SK-N-SH (cell line): ENCODE measurements around the gene PUS3. TPM values are rescaled to one million over a fixed set of nuclear protein-coding genes. Genes with fewer than 3 reads are reported as not detected.

Experiments
- CTCF ChIA-PET: fragments of 300-600, 350-600 bp; formaldehyde crosslinking; extraction: SDS; loops from one replicate; lab custom pipeline; 2021; lab: Yijun Ruan, JAX
- POLR2A ChIA-PET: fragments of 350-600 bp; sonication (Branson Sonifier 250); formaldehyde crosslinking; extraction: SDS; loops from one replicate; lab custom pipeline; 2020; ENCODE audit warnings: antibody characterized with exemption, inconsistent platforms; lab: Yijun Ruan, JAX
- DNase-seq: peaks from one replicate; pipeline ENCODE4 v3.0.0; 2012
- H2AFZ ChIP-seq: fragments of 200-600 bp; sonication (generic); 2 replicates; pipeline ENCODE4 v1.8.1; 2016; ENCODE audit warnings: antibody characterized with exemption, mild to moderate bottlenecking, low read depth
- H3F3A ChIP-seq: fragments of 200-600 bp; sonication (generic); replicated peaks from 2 replicates; pipeline ENCODE3; 2016; ENCODE audit warnings: antibody characterized with exemption, mild to moderate bottlenecking; ENCODE audit not compliant: insufficient read depth
- H3K27ac ChIP-seq, 2 experiments: fragments of 200-500 bp in 1 of 2; fragments of 200-600 bp in 1 of 2; sonication (Bioruptor generic) in 1 of 2; sonication (generic), shearing (Covaris generic) in 1 of 2; 2 replicates each; pipeline versions ENCODE4 v1.5.1 to v1.6.1; 2014 to 2016; ENCODE audit warnings: low read depth in 2 of 2, inconsistent platforms in 1 of 2, low read length in 1 of 2, mild to moderate bottlenecking in 1 of 2, mixed read lengths in 1 of 2
- H3K27me3 ChIP-seq: fragments of 200-600 bp; sonication (generic), shearing (Covaris generic); 2 replicates; pipeline ENCODE4 v1.6.1; 2016; ENCODE audit warnings: mixed run types; ENCODE audit not compliant: insufficient read depth
- H3K36me3 ChIP-seq, 2 experiments: fragments of 200-500 bp in 1 of 2; fragments of 200-600 bp in 1 of 2; sonication (Bioruptor generic) in 1 of 2; sonication (generic) in 1 of 2; replicated peaks in 1 of 2; 2 replicates each; pipeline versions ENCODE3 to v1.5.1; 2014 to 2016; ENCODE audit warnings: low read length in 1 of 2, mild to moderate bottlenecking in 1 of 2; ENCODE audit not compliant: insufficient read depth in 2 of 2, control insufficient read depth in 1 of 2
- H3K4me1 ChIP-seq, 2 experiments: fragments of 200-500 bp in 1 of 2; fragments of 200-600 bp in 1 of 2; sonication (Bioruptor generic) in 1 of 2; sonication (generic), shearing (Covaris generic) in 1 of 2; 2 replicates each; pipeline versions ENCODE4 v1.5.1 to v1.6.1; 2014 to 2016; ENCODE audit warnings: low read depth in 1 of 2, low read length in 1 of 2, mixed run types in 1 of 2; ENCODE audit not compliant: insufficient read depth in 2 of 2, control insufficient read depth in 1 of 2
- H3K4me2 ChIP-seq: fragments of 200-600 bp; sonication (generic), shearing (Covaris generic); 2 replicates; pipeline ENCODE4 v1.6.1; 2017; ENCODE audit warnings: mixed run types
- H3K4me3 ChIP-seq, 2 experiments: fragments of 200-500 bp in 1 of 2; fragments of 200-600 bp in 1 of 2; sonication (Bioruptor generic) in 1 of 2; sonication (generic), shearing (Covaris generic) in 1 of 2; 2 replicates each; pipeline versions ENCODE4 v1.5.1 to v1.8.1; 2014 to 2016; ENCODE audit warnings: low read depth in 2 of 2, inconsistent platforms in 1 of 2, low read length in 1 of 2, mild to moderate bottlenecking in 1 of 2, mixed read lengths in 1 of 2, moderate library complexity in 1 of 2
- H3K79me2 ChIP-seq: fragments of 200-600 bp; sonication (generic); 2 replicates; pipeline ENCODE4 v1.8.1; 2017; ENCODE audit warnings: mild to moderate bottlenecking; ENCODE audit not compliant: insufficient read depth
- H3K9ac ChIP-seq: fragments of 200-600 bp; sonication (generic); 2 replicates; pipeline ENCODE4 v1.6.1; 2017; ENCODE audit warnings: mixed run types
- H3K9me2 ChIP-seq: fragments of 200-600 bp; sonication (generic); 2 replicates; pipeline ENCODE4 v1.6.1; 2017; ENCODE audit warnings: mixed run types
- H3K9me3 ChIP-seq: fragments of 200-600 bp; sonication (generic); 2 replicates; pipeline ENCODE4 v1.6.1; 2017; ENCODE audit warnings: mixed run types, mild to moderate bottlenecking, moderate library complexity
- H4K20me1 ChIP-seq: fragments of 200-600 bp; sonication (generic); 2 replicates; pipeline ENCODE4 v1.6.1; 2017; ENCODE audit warnings: mild to moderate bottlenecking, mixed run types; ENCODE audit not compliant: insufficient read depth
- CHD2 ChIP-seq: fragments of 150-350 bp; IDR thresholded peaks from 2 replicates; pipeline ENCODE4 v1.6.1; 2018; ENCODE audit warnings: low read length; ENCODE audit not compliant: partially characterized antibody
- ELF1 ChIP-seq: IDR thresholded peaks from 2 replicates; pipeline ENCODE4 v1.4.0; 2012
- EP300 ChIP-seq, 2 experiments: IDR thresholded peaks; 2 replicates each; pipeline versions ENCODE4 v1.4.0 to v1.6.1; 2012; ENCODE audit warnings: borderline replicate concordance in 1 of 2, low read depth in 1 of 2, low read length in 1 of 2
- EZH2phosphoT487 ChIP-seq: fragments of 200-600 bp; sonication (generic); IDR thresholded peaks from 2 replicates; pipeline ENCODE4 v1.6.1; 2017; ENCODE audit warnings: low read depth, mixed run types, mild to moderate bottlenecking, antibody characterized with exemption, moderate library complexity, borderline replicate concordance
- FOSL2 ChIP-seq: IDR thresholded peaks from 2 replicates; pipeline ENCODE4 v1.4.0; 2012; ENCODE audit warnings: low read depth, mild to moderate bottlenecking, moderate library complexity, borderline replicate concordance
- FOXJ3 ChIP-seq: sonication (generic); formaldehyde crosslinking; IDR thresholded peaks from 2 replicates; pipeline ENCODE4 v1.5.1; 2020; ENCODE audit warnings: mild to moderate bottlenecking, missing genetic modification reagents
- GABPA ChIP-seq: IDR thresholded peaks from 2 replicates; pipeline ENCODE4 v1.4.0; 2012; ENCODE audit warnings: low read depth, mild to moderate bottlenecking
- GATA2 ChIP-seq: sonication (generic); formaldehyde crosslinking; IDR thresholded peaks from 2 replicates; pipeline ENCODE4 v1.5.0; 2020; ENCODE audit warnings: mild to moderate bottlenecking, missing genetic modification reagents
- JUND ChIP-seq: IDR thresholded peaks from 2 replicates; pipeline ENCODE4 v1.4.0; 2012
- MXI1 ChIP-seq: IDR thresholded peaks from 2 replicates; pipeline ENCODE4 v1.6.1; 2012; ENCODE audit warnings: mild to moderate bottlenecking, low read depth, low read length, improper control_type of control experiment
- NFIC ChIP-seq: IDR thresholded peaks from 2 replicates; pipeline ENCODE4 v1.4.0; 2012; ENCODE audit warnings: borderline replicate concordance
- POLR2AphosphoS5 ChIP-seq: IDR thresholded peaks from 2 replicates; pipeline ENCODE4 v1.6.1; 2012; ENCODE audit warnings: low read depth, low read length
- RAD21 ChIP-seq: IDR thresholded peaks from 2 replicates; pipeline ENCODE4 v1.6.1; 2012; ENCODE audit warnings: mild to moderate bottlenecking, low read length
- RCOR1 ChIP-seq: fragments of 150-350 bp; IDR thresholded peaks from 2 replicates; pipeline ENCODE4 v1.6.1; 2017; ENCODE audit warnings: antibody characterized with exemption, low read length
- SIN3A ChIP-seq: IDR thresholded peaks from 2 replicates; pipeline ENCODE4 v1.6.1; 2012; ENCODE audit warnings: low read depth, mild to moderate bottlenecking, low read length, moderate library complexity, borderline replicate concordance
- SMC3 ChIP-seq: IDR thresholded peaks from 2 replicates; pipeline ENCODE4 v1.6.1; 2012; ENCODE audit warnings: low read depth, low read length, improper control_type of control experiment
- TAF1 ChIP-seq: IDR thresholded peaks from 2 replicates; pipeline ENCODE4 v1.6.1; 2012; ENCODE audit warnings: low read depth, mild to moderate bottlenecking, low read length, moderate library complexity, borderline replicate concordance
- TCF12 ChIP-seq: IDR thresholded peaks from 2 replicates; pipeline ENCODE4 v1.4.0; 2012
- TEAD4 ChIP-seq: IDR thresholded peaks from 2 replicates; pipeline ENCODE4 v1.4.0; 2012; ENCODE audit warnings: mild to moderate bottlenecking, borderline replicate concordance; ENCODE audit not compliant: insufficient read depth
- WGBS: methylation state at CpG from one replicate; pipeline ENCODE4 v1.1.6; 2017; ENCODE audit warnings: low lambda C conversion rate; 5-methylcytosine and 5-hydroxymethylcytosine counted together
- polyA plus RNA-seq, 3 experiments: library from polyadenylated mRNA; depleted of rRNA; stranded (reverse); fragments of >200 nt; gene quantifications; 2 replicates each; pipeline ENCODE4 v1.2.3, GENCODE V29; 2012
- TF ChIP-seq, protein P1 (sequence below): IDR thresholded peaks from 2 replicates; pipeline ENCODE4; 2012
- TF ChIP-seq, protein P2 (sequence below): IDR thresholded peaks from 2 replicates; pipeline ENCODE4 v1.6.1; 2012; ENCODE audit warnings: mild to moderate bottlenecking, low read depth, low read length, moderate library complexity
- TF ChIP-seq, protein P3 (sequence below): IDR thresholded peaks from 2 replicates; pipeline ENCODE4 v1.4.0; 2012; ENCODE audit warnings: low read depth, borderline replicate concordance
- TF ChIP-seq, protein P4 (sequence below): IDR thresholded peaks from 2 replicates; pipeline ENCODE4 v1.4.0; 2012; ENCODE audit warnings: low read depth

PUS3 gene
- polyA plus RNA-seq, 1 of the 3 experiments (the other 2 are of a cell fraction): 7.0 TPM

DNA sequence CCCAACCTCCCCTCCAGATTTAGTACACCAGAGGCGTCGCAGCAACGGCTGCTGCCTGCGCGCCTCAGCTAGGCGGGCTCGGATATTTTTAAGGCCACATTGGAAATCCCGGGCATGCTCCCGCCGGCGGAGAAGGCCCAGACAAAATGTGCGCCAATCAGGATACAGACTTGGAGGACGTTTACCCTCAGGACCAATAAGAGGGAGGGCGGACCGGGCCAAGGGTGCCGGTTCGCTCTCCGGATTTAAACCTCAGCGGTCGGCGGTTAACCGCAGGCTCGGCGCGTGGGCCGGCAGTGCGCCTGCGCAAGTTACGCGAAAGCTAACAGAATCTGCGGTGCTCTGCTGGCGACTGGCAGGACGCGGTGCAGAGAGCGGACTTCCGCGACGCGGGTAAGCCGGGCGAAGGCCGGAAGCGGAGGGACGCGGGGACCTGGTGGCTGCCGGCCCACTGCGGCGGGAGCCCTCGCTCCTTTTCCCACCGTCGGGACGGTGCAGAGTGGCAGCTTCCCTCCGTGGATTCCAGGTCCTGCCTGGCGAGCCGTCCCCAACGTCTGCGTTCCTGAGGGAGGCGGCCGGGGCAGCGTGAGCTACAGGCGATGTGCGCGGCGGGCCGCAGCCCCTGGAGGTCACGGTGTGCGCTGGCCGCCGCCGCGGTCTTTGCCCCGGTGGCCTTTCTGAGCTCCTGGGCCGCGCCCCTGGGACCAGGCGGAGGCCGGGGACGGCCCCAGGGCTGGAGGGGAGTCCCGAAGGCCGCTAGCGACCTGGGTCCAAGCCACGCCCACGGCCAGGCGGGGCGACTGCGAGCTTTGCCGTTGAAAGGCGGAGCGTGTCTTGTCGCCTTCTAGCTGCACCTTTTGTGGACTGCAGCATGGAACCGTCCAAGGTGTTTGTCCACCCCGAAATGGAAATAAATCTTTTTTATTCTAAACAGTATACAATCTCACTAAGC, 15.4 kb downstream of the PUS3 start, which contains the start of gene HYLS1 (continued):
- TF ChIP-seq, protein P1, sequence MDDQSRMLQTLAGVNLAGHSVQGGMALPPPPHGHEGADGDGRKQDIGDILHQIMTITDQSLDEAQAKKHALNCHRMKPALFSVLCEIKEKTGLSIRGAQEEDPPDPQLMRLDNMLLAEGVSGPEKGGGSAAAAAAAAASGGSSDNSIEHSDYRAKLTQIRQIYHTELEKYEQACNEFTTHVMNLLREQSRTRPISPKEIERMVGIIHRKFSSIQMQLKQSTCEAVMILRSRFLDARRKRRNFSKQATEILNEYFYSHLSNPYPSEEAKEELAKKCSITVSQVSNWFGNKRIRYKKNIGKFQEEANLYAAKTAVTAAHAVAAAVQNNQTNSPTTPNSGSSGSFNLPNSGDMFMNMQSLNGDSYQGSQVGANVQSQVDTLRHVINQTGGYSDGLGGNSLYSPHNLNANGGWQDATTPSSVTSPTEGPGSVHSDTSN: no peak
- TF ChIP-seq MXI1 (peak; percentile 47), JUND (no peak), SIN3A (no peak), RCOR1 (0 out of 2 replicates have a peak, but pooled peaks have one; percentile 32), EZH2phosphoT487 (no peak), SMC3 (no peak), FOSL2 (no peak)
- TF ChIP-seq, protein P2, sequence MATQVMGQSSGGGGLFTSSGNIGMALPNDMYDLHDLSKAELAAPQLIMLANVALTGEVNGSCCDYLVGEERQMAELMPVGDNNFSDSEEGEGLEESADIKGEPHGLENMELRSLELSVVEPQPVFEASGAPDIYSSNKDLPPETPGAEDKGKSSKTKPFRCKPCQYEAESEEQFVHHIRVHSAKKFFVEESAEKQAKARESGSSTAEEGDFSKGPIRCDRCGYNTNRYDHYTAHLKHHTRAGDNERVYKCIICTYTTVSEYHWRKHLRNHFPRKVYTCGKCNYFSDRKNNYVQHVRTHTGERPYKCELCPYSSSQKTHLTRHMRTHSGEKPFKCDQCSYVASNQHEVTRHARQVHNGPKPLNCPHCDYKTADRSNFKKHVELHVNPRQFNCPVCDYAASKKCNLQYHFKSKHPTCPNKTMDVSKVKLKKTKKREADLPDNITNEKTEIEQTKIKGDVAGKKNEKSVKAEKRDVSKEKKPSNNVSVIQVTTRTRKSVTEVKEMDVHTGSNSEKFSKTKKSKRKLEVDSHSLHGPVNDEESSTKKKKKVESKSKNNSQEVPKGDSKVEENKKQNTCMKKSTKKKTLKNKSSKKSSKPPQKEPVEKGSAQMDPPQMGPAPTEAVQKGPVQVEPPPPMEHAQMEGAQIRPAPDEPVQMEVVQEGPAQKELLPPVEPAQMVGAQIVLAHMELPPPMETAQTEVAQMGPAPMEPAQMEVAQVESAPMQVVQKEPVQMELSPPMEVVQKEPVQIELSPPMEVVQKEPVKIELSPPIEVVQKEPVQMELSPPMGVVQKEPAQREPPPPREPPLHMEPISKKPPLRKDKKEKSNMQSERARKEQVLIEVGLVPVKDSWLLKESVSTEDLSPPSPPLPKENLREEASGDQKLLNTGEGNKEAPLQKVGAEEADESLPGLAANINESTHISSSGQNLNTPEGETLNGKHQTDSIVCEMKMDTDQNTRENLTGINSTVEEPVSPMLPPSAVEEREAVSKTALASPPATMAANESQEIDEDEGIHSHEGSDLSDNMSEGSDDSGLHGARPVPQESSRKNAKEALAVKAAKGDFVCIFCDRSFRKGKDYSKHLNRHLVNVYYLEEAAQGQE: no peak; the same call in 1 of the 2 replicates

DNA sequence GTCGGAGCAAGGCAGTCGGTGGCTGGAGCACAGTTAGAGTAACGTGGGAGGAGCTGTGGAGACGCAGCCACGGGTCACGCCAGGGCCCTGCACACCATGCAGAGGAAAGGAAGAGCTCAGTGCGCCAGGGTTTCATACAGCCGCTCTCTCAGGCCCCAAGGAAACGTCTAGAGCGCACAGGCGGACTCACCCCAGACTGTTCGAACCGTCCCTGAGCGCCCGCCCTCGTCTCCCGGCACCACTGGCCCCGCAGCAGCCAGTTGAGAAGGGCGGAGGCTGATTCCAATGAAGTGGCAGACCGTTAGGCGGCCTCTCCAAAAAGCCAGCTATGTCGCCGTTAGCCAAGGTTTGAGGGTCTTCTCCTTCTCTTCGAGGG, 16.0 kb downstream of the PUS3 start:
- TF ChIP-seq GATA2 (CRISPR knock-in tag) (no peak), EP300 (IDR thresholded peaks at IDR 0.05; ENCODE audit: borderline replicate concordance in 1 of 2, low read depth in 1 of 2, low read length in 1 of 2) (no peak), POLR2AphosphoS5 (no peak), TCF12 (no peak), TAF1 (no peak), ELF1 (no peak), RAD21 (no peak), JUND (no peak), CHD2 (no peak), TEAD4 (no peak), GABPA (no peak), FOXJ3 (no peak), NFIC (no peak)
- TF ChIP-seq, protein P3, sequence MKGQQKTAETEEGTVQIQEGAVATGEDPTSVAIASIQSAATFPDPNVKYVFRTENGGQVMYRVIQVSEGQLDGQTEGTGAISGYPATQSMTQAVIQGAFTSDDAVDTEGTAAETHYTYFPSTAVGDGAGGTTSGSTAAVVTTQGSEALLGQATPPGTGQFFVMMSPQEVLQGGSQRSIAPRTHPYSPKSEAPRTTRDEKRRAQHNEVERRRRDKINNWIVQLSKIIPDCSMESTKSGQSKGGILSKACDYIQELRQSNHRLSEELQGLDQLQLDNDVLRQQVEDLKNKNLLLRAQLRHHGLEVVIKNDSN: no peak
- TF ChIP-seq, protein P4, sequence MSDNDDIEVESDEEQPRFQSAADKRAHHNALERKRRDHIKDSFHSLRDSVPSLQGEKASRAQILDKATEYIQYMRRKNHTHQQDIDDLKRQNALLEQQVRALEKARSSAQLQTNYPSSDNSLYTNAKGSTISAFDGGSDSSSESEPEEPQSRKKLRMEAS: no peak
- Histone ChIP-seq H3K4me3 (peak overlapping the region in 1 of 2 experiments; percentile 82; a peak in 1 of 4 replicates), H3K4me1 (no peaks in the 10 kb centered on the region; a peak in 2 of 4 replicates), H3K79me2 (peaks cover 11% of the 10 kb centered on the region; the same call in 1 of the 2 replicates), H3K4me2 (no peak overlapping the region), H3K36me3 (peaks cover 0 to under 1% of the 10 kb centered on the region in 2 experiments), H3F3A (peaks cover 13% of the 10 kb centered on the region), H3K27me3 (no peaks in the 10 kb centered on the region), H3K9me2 (no peaks in the 10 kb centered on the region), H3K9ac (no peak overlapping the region), H2AFZ (peak overlapping the region; percentile 68), H4K20me1 (no peaks in the 10 kb centered on the region), H3K9me3 (no peaks in the 10 kb centered on the region), H3K27ac (no peak overlapping the region)
- no peak for DNase-seq
- CTCF ChIA-PET: interaction anchor here (0.9 to 3.6 kb wide), 4 partner anchors 10 to 458 kb away, joined by 3 to 22 read pairs (median 4); no protein-coding TSS in a partner anchor
- POLR2A ChIA-PET: interaction anchor here (1.3 to 1.5 kb wide), 3 partner anchors 12 to 294 kb away, joined by 3 to 11 read pairs (median 6); partner anchors contain the start of genes PUS3 and STT3A
- 92% methylated on average over 13 of the region's 24 CpGs for WGBS
